ENCODE data around the gene COL20A1.

COL20A1 gene

GRCh38 chr20:63275825-63276224 is 17.2 kb upstream of the COL20A1 start:
- TF ChIP-seq CTCF (IDR thresholded peaks at IDR 0.05), result no peak

DNA sequence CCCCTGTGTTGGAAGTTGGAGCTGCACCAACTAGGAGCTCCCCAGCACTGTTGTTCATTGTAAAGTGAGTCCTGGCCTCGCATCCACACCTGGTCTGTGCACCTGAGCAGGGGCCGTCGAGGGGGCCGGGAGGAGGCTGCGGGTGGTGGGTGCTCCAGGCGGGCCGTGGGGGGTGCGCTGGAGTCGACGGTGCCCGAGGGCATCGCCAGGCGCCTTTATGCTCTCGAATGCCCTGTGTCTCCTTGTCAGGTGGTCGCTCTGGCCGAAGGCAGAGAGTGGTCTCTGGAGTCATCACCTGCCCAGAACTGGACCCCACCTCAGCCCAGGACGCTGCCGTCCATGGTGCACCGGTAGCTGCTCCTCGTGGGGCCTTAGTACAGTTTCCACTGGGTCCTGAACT is 16.0 kb upstream of the COL20A1 start:
- TF ChIP-seq CTCF (IDR thresholded peaks at IDR 0.05), result no peak

DNA sequence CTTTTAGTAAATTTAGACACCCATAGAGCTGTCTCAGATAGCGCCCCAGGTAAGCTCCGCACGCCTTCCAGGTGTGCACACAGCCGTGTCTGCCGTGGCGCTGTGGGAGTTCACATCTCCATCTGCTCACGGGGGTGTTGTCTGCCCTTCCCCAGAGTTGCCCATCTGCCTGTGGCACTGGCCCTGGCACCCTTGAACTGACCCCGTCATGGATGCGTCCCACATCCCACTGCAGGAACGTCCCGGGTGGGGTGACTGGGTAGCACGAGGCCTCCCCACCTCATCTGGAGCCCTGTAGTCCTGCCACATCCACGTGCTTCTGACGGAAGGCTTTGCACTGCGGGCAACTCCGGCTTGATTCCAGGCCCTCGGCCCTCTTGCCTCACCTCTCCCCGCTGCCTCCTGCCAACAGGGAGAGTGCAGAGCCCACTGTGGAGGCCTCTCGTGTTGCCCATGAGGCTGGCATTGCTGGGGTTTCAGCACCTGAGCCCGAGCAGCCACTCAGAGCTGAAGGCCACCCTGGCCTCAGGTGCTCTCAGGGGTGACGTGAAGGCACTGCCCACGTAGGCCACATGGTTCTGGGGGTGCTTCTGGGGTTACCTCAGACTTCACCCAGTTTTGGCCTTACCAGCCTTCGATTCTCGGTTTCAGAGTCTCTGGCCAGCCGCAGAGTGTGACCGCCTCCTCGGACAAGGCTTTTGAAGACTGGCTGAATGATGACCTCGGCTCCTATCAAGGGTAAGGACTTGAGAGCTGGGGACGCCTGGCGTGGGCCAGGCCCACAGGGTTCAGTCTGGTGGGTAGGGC is 15.3 kb upstream of the COL20A1 start:
- no peak for TF ChIP-seq CTCF (IDR thresholded peaks at IDR 0.05)

DNA sequence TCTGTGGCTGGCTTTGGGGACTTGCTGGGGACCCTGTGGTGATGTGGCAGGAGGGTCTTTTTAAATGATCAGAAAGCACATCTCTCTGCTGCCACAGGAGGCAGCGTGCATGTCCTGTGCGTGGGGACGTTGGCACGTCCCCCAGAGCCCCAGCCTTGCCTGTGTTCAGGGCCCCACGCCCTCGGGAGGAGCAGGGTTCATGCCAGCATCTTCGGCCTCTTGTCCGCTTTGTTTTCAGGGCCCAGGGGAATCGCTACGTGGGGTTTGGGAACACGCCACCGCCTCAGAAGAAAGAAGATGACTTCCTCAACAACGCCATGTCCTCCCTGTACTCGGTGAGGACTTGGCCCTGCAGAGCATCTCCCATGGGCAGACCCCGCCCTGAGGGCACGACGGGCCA is 14.3 kb upstream of the COL20A1 start:
- no peak for TF ChIP-seq CTCF (IDR thresholded peaks at IDR 0.05)

GRCh38 chr20:63279931-63280330 is 13.1 kb upstream of the COL20A1 start:
- no peak for TF ChIP-seq CTCF (IDR thresholded peaks at IDR 0.05)

DNA sequence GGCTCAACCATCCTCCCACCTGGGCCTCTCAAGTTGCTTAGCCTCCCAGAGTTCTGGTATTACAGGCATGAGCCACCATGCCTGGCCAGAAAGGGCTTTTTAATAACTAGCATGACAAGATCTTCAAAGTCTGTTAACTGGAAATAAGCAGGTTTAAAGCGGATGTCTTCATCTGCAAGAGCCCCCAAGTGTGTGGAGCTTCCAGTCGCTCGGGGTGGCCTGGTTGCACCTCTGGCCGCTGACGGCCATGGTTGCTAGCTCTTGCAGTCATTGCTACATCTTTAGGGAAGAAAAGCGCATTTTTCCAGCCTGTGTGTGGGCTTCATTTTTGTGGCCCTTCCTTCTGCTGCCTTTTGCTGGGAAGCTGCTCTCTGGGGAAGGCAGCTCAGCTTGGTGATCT is 12.6 kb upstream of the COL20A1 start:
- no peak for TF ChIP-seq CTCF (IDR thresholded peaks at IDR 0.05)

DNA sequence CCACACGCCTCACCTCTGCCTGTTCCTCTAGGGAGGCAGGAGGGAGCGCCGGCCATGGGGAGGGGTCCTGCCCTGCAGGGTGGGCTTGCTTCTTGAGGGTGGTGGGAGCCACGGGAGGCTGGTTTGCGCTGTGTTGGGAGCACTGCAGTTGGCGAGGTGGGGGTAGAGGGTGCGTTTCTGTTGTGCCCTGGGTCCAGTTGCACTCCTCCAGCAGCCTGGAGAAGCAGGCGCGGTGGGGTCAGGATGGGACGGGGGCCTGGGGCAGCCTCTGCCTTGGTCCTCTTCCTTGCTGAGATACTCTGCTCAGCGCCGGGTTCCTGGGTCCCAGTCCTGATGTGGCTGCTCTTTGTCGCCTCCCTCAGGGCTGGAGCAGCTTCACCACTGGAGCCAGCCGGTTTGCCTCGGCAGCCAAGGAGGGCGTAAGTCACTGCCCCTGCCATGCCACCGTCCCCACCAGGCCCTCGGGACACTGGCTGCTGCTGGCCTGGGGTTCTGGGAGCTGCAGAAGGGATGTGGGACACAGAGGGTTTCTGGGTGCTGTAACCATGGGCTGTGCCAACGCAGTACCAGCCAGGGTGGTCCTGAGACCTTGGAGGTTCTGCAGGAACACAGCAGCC is 11.9 kb upstream of the COL20A1 start:
- peak; percentile 45 for TF ChIP-seq CTCF (IDR thresholded peaks at IDR 0.05)
